Coronary artery (tissue), 2 donors: ENCODE measurements around the gene PODXL2.
A peak's percentile ranks its signal among the peaks of the same experiment; 100 is the strongest.
"Not testable (repeated sequence)": the region's sequence is repeated elsewhere in the genome, so short reads cannot be mapped to it uniquely, and the experiment has no call there.

Experiments used
- DNase-seq: peaks from one replicate; pipeline ENCODE4 v3.0.0-alpha.2; 2017; ENCODE audit warnings: low spot score
- H3K27ac ChIP-seq, 2 donors: fragments of 200-600 bp; sonication (generic); one replicate each; pipeline ENCODE4 v1.5.1; 2016 to 2019
- H3K4me3 ChIP-seq: fragments of 200-600 bp; sonication (generic); 2 replicates; pipeline ENCODE4 v1.5.1; 2016; ENCODE audit warnings: mild to moderate bottlenecking, moderate library complexity
- CTCF ChIP-seq: fragments of 200-600 bp; sonication (generic); IDR thresholded peaks from one replicate; pipeline ENCODE4 v1.5.1; 2019; ENCODE audit warnings: antibody characterized with exemption

The PODXL2 gene

GRCh38 chr3:127597020-127597771, 31.8 kb upstream of the PODXL2 start:
- H3K4me3 ChIP-seq = no peak overlapping the region
- TF ChIP-seq CTCF = no peak
- DNase-seq = no peak
- H3K27ac ChIP-seq = no peak overlapping the region

- no peak for DNase-seq
- Histone ChIP-seq H3K4me3 (peak overlapping the region; percentile 74), H3K27ac (no peak overlapping the region)
- no peak for TF ChIP-seq CTCF
These were observed 30.0 kb upstream of the PODXL2 start for GRCh38 chr3:127598841-127599570.

- Histone ChIP-seq H3K4me3 (no peak overlapping the region), H3K27ac (no peak overlapping the region)
- TF ChIP-seq CTCF = no peak
- DNase-seq = no peak
These were observed 28.1 kb upstream of the PODXL2 start for GRCh38 chr3:127600749-127601456.

GRCh38 chr3:127604035-127604434, 24.9 kb upstream of the PODXL2 start:
- Histone ChIP-seq H3K27ac (no peak overlapping the region), H3K4me3 (no peak overlapping the region)
- DNase-seq = no peak
- TF ChIP-seq CTCF = no peak

GRCh38 chr3:127604546-127605165, 24.3 kb upstream of the PODXL2 start:
- TF ChIP-seq CTCF = no peak
- no peak for DNase-seq

GRCh38 chr3:127605547-127605946, 23.4 kb upstream of the PODXL2 start:
- DNase-seq, H3K4me3 ChIP-seq: not testable (repeated sequence)

More at GRCh38 chr3:127604546-127605165, 24.3 kb upstream of the PODXL2 start:
- Histone ChIP-seq H3K27ac (no peak overlapping the region), H3K4me3 (no peak overlapping the region)

More at GRCh38 chr3:127605547-127605946, 23.4 kb upstream of the PODXL2 start:
- not testable (repeated sequence) for H3K27ac ChIP-seq
